Left ventricle myocardium inferior (tissue), 1 donor: Measurements from ENCODE around the gene PIBF1. TPM values are rescaled to one million over a fixed set of nuclear protein-coding genes. Genes with fewer than 3 reads are reported as not detected.

Experiments used
- DNase-seq: peaks from one replicate; pipeline ENCODE4 v3.0.0-alpha.2; 2020
- H3K27ac ChIP-seq: fragments of 200-600 bp; replicated peaks from 2 replicates; pipeline ENCODE4 v1.8.0; 2021
- H3K27me3 ChIP-seq: fragments of 200-600 bp; 2 replicates; pipeline ENCODE4 v1.8.0; 2021; ENCODE audit warnings: low read depth
- H3K36me3 ChIP-seq: fragments of 200-600 bp; 2 replicates; pipeline ENCODE4 v1.8.0; 2021
- H3K4me1 ChIP-seq: fragments of 200-600 bp; 2 replicates; pipeline ENCODE4 v1.8.0; 2021
- H3K4me3 ChIP-seq: fragments of 200-600 bp; 2 replicates; pipeline ENCODE4 v1.8.0; 2021; ENCODE audit warnings: mild to moderate bottlenecking, moderate library complexity
- H3K9me3 ChIP-seq: fragments of 200-600 bp; replicated peaks from 2 replicates; pipeline ENCODE4 v1.8.0; 2021
- intact Hi-C: fragments of 100-400 bp; cut with micrococcal nuclease; formaldehyde crosslinking; loops from one replicate; pipeline ENCODE4 v1.11.0; 2022
- total RNA-seq: library from RNA; stranded (reverse); fragmentation: NEBNext Ultra II Directional; extraction: Animal tissue kit (Norgen Biotek cat#: 25700); gene quantifications from one replicate; pipeline ENCODE4 v1.2.1, GENCODE V29; 2021
- TF ChIP-seq, protein P1 (sequence below): fragments of 200-600 bp; IDR thresholded peaks from 2 replicates; pipeline ENCODE4 v1.8.0; 2021; ENCODE audit warnings: antibody characterized with exemption, mild to moderate bottlenecking, borderline replicate concordance
- donor health status: DM: no; HTN: yes; CAD: no; lungs with severe emphysema.

PIBF1 gene
- total RNA-seq, 1 donor from 2014 or later = 10.8 TPM

DNA sequence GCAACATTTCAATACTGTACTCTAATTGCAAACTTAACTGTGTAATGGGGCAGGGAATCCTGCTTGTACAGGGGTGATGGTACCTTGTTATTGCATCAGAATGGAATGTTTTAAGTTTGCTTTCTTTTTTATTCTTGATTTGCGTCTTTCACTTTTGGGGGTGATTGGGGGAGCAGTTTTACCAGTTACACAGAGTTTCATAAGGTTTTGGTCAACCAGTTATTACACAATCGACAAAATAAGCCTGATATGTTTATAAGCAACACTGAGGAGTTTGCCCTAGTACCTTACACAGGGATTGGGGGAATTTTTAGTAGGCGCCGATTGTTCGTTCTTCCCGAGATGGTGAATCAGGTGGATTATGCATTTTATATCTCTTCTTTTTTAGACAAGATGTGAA lies 279.5 kb downstream of the PIBF1 start:
- intact Hi-C loops = no loop called here
- TF ChIP-seq, protein P1, sequence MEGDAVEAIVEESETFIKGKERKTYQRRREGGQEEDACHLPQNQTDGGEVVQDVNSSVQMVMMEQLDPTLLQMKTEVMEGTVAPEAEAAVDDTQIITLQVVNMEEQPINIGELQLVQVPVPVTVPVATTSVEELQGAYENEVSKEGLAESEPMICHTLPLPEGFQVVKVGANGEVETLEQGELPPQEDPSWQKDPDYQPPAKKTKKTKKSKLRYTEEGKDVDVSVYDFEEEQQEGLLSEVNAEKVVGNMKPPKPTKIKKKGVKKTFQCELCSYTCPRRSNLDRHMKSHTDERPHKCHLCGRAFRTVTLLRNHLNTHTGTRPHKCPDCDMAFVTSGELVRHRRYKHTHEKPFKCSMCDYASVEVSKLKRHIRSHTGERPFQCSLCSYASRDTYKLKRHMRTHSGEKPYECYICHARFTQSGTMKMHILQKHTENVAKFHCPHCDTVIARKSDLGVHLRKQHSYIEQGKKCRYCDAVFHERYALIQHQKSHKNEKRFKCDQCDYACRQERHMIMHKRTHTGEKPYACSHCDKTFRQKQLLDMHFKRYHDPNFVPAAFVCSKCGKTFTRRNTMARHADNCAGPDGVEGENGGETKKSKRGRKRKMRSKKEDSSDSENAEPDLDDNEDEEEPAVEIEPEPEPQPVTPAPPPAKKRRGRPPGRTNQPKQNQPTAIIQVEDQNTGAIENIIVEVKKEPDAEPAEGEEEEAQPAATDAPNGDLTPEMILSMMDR = no peak
- H3K27ac ChIP-seq = no peak overlapping the region

DNA sequence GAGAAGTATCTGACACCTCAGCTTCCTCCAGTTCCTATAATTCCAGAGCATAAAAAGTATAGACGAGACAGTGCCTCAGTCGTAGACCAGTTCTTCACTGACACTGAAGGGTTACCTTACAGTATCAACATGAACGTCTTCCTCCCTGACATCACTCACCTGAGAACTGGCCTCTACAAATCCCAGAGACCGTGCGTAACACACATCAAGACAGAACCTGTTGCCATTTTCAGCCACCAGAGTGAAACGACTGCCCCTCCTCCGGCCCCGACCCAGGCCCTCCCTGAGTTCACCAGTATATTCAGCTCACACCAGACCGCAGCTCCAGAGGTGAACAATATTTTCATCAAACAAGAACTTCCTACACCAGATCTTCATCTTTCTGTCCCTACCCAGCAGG lies 279.9 kb downstream of the PIBF1 start:
- Histone ChIP-seq H3K9me3 (no peaks in the 10 kb centered on the region), H3K4me3 (no peak overlapping the region), H3K27me3 (peaks cover 10% of the 10 kb centered on the region), H3K4me1 (peaks cover 26% of the 10 kb centered on the region), H3K27ac (no peak overlapping the region), H3K36me3 (no peaks in the 10 kb centered on the region)
- intact Hi-C loops = no loop called here
- no peak for DNase-seq
- TF ChIP-seq, protein P1 = no peak

More for the DNA sequence above, 279.5 kb downstream of the PIBF1 start:
- no peaks in the 10 kb centered on the region for H3K9me3 ChIP-seq
- DNase-seq = no peak
- H3K27me3 ChIP-seq = peaks cover 14% of the 10 kb centered on the region
- H3K4me3 ChIP-seq = peak overlapping the region; percentile 87
- no peaks in the 10 kb centered on the region for H3K36me3 ChIP-seq
- peaks cover 26% of the 10 kb centered on the region for H3K4me1 ChIP-seq

DNA sequence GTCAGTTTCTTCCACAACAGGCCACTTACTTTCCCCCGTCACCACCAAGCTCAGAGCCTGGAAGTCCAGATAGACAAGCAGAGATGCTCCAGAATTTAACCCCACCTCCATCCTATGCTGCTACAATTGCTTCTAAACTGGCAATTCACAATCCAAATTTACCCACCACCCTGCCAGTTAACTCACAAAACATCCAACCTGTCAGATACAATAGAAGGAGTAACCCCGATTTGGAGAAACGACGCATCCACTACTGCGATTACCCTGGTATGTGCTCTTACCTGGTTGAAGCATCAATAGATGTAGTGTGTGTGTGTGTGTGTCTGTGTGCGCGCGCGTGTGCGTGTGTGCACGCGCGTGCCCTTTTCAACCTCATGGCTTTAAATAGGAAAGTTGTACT lies 280.5 kb downstream of the PIBF1 start:
- TF ChIP-seq, protein P1 = no peak
- peaks cover 4% of the 10 kb centered on the region for H3K27me3 ChIP-seq
- intact Hi-C loops = no loop called here
- H3K36me3 ChIP-seq = no peaks in the 10 kb centered on the region
- no peak for DNase-seq
- H3K4me1 ChIP-seq = peaks cover 26% of the 10 kb centered on the region
- no peaks in the 10 kb centered on the region for H3K9me3 ChIP-seq
- no peak overlapping the region for H3K4me3 ChIP-seq
- H3K27ac ChIP-seq = no peak overlapping the region

DNA sequence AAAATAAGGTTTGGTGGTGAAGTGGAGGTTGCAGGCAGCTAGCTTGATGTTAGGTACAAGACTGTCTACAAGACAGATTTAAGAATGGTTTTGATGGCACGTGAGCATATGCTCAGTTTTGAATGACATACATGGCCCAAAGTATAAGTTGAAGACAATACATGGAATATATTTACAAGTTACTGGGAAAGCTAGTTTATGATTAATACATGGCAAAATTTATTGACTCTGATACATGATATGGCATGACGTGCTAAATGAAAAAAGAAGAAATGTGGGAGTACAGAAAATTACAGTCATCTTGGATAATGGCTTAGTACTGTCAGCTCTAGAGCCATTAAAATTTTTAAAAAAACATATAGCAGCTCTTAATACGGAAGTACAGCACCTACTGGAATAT lies 281.2 kb downstream of the PIBF1 start:
- no peak for DNase-seq
- TF ChIP-seq, protein P1 = no peak
- H3K9me3 ChIP-seq = no peaks in the 10 kb centered on the region
- H3K4me1 ChIP-seq = peaks cover 22% of the 10 kb centered on the region
- H3K27ac ChIP-seq = no peak overlapping the region
- H3K4me3 ChIP-seq = no peak overlapping the region
- no peaks in the 10 kb centered on the region for H3K27me3 ChIP-seq
- H3K36me3 ChIP-seq = no peaks in the 10 kb centered on the region
- intact Hi-C loops = no loop called here

DNA sequence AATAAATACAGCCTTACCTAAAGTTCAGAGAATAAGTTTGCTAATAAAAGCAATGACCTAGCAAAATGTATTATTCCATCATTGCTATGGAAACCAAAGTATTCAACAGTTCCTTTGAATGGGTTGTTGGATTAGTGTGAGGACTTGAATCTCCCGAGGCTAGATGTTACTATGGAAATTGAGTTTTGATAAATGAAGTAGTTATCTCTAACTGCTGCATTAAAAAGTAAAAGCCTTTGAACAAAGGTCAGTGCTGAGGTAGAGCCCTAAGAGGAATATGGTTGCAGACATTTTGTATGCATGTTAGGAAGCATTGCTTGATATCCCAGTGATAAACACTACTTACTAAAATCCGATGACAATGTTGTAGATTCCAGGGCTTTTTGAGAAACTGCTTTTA lies 283.1 kb downstream of the PIBF1 start:
- Histone ChIP-seq H3K27ac (no peak overlapping the region), H3K27me3 (no peaks in the 10 kb centered on the region), H3K9me3 (no peaks in the 10 kb centered on the region), H3K4me1 (peaks cover 7% of the 10 kb centered on the region), H3K4me3 (no peak overlapping the region), H3K36me3 (no peaks in the 10 kb centered on the region)
- TF ChIP-seq, protein P1 = no peak
- no peak for DNase-seq
- intact Hi-C loops = no loop called here
